Prostate gland (tissue), 2 donors: ENCODE data around the gene PAM16.

Experiments used
- POLR2AphosphoS5 ChIP-seq: sonication (generic); formaldehyde crosslinking; IDR thresholded peaks from one replicate; pipeline ENCODE4 v1.6.1; 2017; ENCODE audit warnings: antibody characterized with exemption
- TF ChIP-seq, protein P1 (sequence below), 4 experiments: fragments of 200-600 bp in 2 of 4; fragments of 450-650 bp in 2 of 4; sonication (generic) in 2 of 4; IDR thresholded peaks; 1 replicate in 3 of 4; 2 replicates in 1 of 4; pipeline ENCODE4 v1.5.1; 2016 to 2019; ENCODE audit warnings: antibody characterized with exemption in 4 of 4, mild to moderate bottlenecking in 2 of 4, moderate library complexity in 2 of 4

DNA sequence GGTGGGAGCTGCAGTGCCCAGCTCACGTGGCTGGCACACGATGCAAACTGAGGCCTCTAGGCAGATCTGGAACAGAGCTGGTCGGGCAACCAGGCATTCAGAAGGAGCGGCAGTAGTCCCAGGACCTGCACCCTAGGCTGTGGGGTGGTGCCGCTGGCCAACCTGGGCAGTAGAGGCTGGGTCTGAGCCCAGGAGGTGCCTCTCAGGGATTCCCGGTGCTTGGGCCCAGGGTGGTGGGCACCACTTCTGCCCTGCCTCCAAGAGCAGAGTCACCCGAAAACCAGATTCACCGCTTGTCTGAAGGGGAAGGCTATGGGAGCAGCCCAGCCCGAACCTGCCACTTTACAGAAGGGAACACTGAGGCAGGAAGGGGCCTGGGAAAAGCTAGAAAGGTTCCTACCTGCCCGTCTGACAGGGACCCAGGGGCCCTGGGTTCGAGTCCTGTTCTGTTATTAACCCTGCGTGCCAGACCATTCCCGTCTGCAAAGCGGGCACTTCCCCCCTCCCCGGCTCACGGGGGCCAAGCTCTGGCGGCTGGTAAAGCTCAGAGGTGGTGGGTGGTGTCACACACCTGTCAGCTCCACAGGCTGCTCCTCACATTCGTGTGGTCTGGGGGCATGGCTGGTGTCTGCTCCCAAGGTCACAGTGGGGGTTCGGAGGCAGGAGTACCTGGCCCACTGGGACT lies 18.4 kb downstream of the PAM16 start:
- TF ChIP-seq, protein P1, sequence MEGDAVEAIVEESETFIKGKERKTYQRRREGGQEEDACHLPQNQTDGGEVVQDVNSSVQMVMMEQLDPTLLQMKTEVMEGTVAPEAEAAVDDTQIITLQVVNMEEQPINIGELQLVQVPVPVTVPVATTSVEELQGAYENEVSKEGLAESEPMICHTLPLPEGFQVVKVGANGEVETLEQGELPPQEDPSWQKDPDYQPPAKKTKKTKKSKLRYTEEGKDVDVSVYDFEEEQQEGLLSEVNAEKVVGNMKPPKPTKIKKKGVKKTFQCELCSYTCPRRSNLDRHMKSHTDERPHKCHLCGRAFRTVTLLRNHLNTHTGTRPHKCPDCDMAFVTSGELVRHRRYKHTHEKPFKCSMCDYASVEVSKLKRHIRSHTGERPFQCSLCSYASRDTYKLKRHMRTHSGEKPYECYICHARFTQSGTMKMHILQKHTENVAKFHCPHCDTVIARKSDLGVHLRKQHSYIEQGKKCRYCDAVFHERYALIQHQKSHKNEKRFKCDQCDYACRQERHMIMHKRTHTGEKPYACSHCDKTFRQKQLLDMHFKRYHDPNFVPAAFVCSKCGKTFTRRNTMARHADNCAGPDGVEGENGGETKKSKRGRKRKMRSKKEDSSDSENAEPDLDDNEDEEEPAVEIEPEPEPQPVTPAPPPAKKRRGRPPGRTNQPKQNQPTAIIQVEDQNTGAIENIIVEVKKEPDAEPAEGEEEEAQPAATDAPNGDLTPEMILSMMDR (IDR thresholded peaks at IDR 0.05): no peak
- no peak for TF ChIP-seq POLR2AphosphoS5
